DND-41 (cell line): ENCODE data around the gene TJP3.

Experiments
- ATAC-seq: fragments of 200-7000 bp; cut with Tn5 transposase; 3 replicates; pipeline ENCODE4 v1.9.1; 2021; ENCODE audit warnings: low read depth; ENCODE audit not compliant: insufficient read depth
- DNase-seq: peaks from one replicate; pipeline ENCODE4 v3.0.0-alpha.2; 2020
- H2AFZ ChIP-seq: 2 replicates; pipeline ENCODE4 v1.6.0; 2012; ENCODE audit warnings: low read depth, low read length
- H3K27ac ChIP-seq: 2 replicates; pipeline ENCODE4 v1.5.1; 2012; ENCODE audit warnings: low read length, inconsistent platforms
- H3K27me3 ChIP-seq: fragments of 200-600 bp; sonication (generic); 2 replicates; pipeline ENCODE4 v1.6.0; 2012; ENCODE audit warnings: low read length, mild to moderate bottlenecking, inconsistent platforms; ENCODE audit not compliant: insufficient read depth, poor library complexity
- H3K36me3 ChIP-seq: 2 replicates; pipeline ENCODE4 v1.5.1; 2012; ENCODE audit warnings: low read length, inconsistent platforms; ENCODE audit not compliant: insufficient read depth
- H3K4me1 ChIP-seq: 2 replicates; pipeline ENCODE4 v1.5.1; 2012; ENCODE audit warnings: mild to moderate bottlenecking, low read length; ENCODE audit not compliant: insufficient read depth
- H3K4me2 ChIP-seq: 2 replicates; pipeline ENCODE4 v1.6.0; 2012; ENCODE audit warnings: mild to moderate bottlenecking, moderate library complexity, low read length, inconsistent platforms; ENCODE audit not compliant: insufficient read depth
- H3K4me3 ChIP-seq, 2 experiments: fragments of 200-600 bp in 1 of 2; shearing (Covaris generic) in 1 of 2; 2 replicates each; pipeline ENCODE4 v1.5.1; 2012 to 2016; ENCODE audit warnings: inconsistent platforms in 2 of 2, low read length in 2 of 2, mild to moderate bottlenecking in 2 of 2, low read depth in 1 of 2, moderate library complexity in 1 of 2
- H3K79me2 ChIP-seq: 2 replicates; pipeline ENCODE4 v1.6.0; 2012; ENCODE audit warnings: low read length, inconsistent platforms; ENCODE audit not compliant: insufficient read depth
- H3K9ac ChIP-seq: 2 replicates; pipeline ENCODE4 v1.6.0; 2012; ENCODE audit warnings: low read depth, mild to moderate bottlenecking, inconsistent platforms, low read length, moderate library complexity
- H3K9me3 ChIP-seq: 2 replicates; pipeline ENCODE4 v1.5.1; 2012; ENCODE audit warnings: low read length, moderate library complexity, mild to moderate bottlenecking, inconsistent platforms; ENCODE audit not compliant: insufficient read depth, severe bottlenecking
- H4K20me1 ChIP-seq: 2 replicates; pipeline ENCODE4 v1.6.0; 2012; ENCODE audit warnings: low read length; ENCODE audit not compliant: insufficient read depth
- EZH2 ChIP-seq: IDR thresholded peaks from 3 replicates; pipeline ENCODE4 v1.6.1; 2012; ENCODE audit warnings: borderline replicate concordance, low read depth, mild to moderate bottlenecking, moderate library complexity, low read length, inconsistent platforms; ENCODE audit not compliant: severe bottlenecking
- TF ChIP-seq, protein P1 (sequence below): IDR thresholded peaks from 2 replicates; pipeline ENCODE4 v1.5.1; 2012; ENCODE audit warnings: borderline replicate concordance, low read length, moderate library complexity, mild to moderate bottlenecking; ENCODE audit not compliant: poor library complexity, severe bottlenecking; ENCODE audit errors: extremely low read depth

Gene TJP3

DNA sequence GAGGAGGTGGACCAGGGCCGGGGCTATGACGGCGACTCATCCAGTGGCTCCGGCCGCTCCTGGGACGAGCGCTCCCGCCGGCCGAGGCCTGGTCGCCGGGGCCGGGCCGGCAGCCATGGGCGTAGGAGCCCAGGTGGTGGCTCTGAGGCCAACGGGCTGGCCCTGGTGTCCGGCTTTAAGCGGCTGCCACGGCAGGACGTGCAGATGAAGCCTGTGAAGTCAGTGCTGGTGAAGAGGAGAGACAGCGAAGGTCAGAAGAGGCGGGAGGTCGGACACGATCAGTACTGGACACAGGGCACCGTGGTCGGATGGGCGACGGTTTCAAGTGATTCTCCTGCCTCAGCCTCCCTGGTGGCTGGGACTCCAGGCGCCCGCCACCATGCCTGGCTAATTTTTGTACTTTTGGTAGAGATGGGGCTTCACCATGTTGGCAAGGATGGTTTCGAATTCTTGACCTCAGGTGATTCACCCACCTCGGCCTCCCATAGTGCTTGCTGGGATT, 22.3 kb downstream of the TJP3 start:
- Histone ChIP-seq H4K20me1 (no peaks in the 10 kb centered on the region), H3K9ac (no peak overlapping the region), H3K4me3 (no peak overlapping the region), H3K4me1 (no peaks in the 10 kb centered on the region), H3K27ac (no peak overlapping the region), H3K36me3 (no peaks in the 10 kb centered on the region), H3K9me3 (no peaks in the 10 kb centered on the region), H3K4me2 (no peak overlapping the region), H2AFZ (no peak overlapping the region), H3K27me3 (no peaks in the 10 kb centered on the region), H3K79me2 (no peaks in the 10 kb centered on the region)
- ATAC-seq (no peak), DNase-seq (no peak)
- no peak for TF ChIP-seq EZH2
- TF ChIP-seq, protein P1, sequence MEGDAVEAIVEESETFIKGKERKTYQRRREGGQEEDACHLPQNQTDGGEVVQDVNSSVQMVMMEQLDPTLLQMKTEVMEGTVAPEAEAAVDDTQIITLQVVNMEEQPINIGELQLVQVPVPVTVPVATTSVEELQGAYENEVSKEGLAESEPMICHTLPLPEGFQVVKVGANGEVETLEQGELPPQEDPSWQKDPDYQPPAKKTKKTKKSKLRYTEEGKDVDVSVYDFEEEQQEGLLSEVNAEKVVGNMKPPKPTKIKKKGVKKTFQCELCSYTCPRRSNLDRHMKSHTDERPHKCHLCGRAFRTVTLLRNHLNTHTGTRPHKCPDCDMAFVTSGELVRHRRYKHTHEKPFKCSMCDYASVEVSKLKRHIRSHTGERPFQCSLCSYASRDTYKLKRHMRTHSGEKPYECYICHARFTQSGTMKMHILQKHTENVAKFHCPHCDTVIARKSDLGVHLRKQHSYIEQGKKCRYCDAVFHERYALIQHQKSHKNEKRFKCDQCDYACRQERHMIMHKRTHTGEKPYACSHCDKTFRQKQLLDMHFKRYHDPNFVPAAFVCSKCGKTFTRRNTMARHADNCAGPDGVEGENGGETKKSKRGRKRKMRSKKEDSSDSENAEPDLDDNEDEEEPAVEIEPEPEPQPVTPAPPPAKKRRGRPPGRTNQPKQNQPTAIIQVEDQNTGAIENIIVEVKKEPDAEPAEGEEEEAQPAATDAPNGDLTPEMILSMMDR, result no peak

GRCh38 chr19:3732108-3732507, 23.9 kb downstream of the TJP3 start:
- ATAC-seq (no peak), DNase-seq (no peak)
- H3K4me2 ChIP-seq, result no peak overlapping the region
- no peaks in the 10 kb centered on the region for H3K27me3 ChIP-seq
- no peak overlapping the region for H3K27ac ChIP-seq
- H3K36me3 ChIP-seq, result no peaks in the 10 kb centered on the region
- H3K4me1 ChIP-seq, result no peaks in the 10 kb centered on the region
- H3K9ac ChIP-seq, result no peak overlapping the region
- H3K79me2 ChIP-seq, result no peaks in the 10 kb centered on the region
- no peak overlapping the region for H3K4me3 ChIP-seq
- no peaks in the 10 kb centered on the region for H3K9me3 ChIP-seq
- no peak overlapping the region for H2AFZ ChIP-seq
- no peak for TF ChIP-seq EZH2
- TF ChIP-seq, protein P1, result peak; percentile 4
- no peaks in the 10 kb centered on the region for H4K20me1 ChIP-seq

GRCh38 chr19:3733549-3734309, 25.5 kb downstream of the TJP3 start:
- H4K20me1 ChIP-seq, result no peaks in the 10 kb centered on the region
- H3K79me2 ChIP-seq, result no peaks in the 10 kb centered on the region
- no peak overlapping the region for H3K9ac ChIP-seq
- TF ChIP-seq, protein P1, result no peak
- TF ChIP-seq EZH2, result no peak
- ATAC-seq, result no peak
- H3K27ac ChIP-seq, result no peak overlapping the region
- H3K4me1 ChIP-seq, result no peaks in the 10 kb centered on the region
- H2AFZ ChIP-seq, result no peak overlapping the region
- DNase-seq, result no peak
- H3K27me3 ChIP-seq, result no peaks in the 10 kb centered on the region
- H3K4me2 ChIP-seq, result no peak overlapping the region
- no peaks in the 10 kb centered on the region for H3K9me3 ChIP-seq
- no peak overlapping the region for H3K4me3 ChIP-seq
- H3K36me3 ChIP-seq, result no peaks in the 10 kb centered on the region

DNA sequence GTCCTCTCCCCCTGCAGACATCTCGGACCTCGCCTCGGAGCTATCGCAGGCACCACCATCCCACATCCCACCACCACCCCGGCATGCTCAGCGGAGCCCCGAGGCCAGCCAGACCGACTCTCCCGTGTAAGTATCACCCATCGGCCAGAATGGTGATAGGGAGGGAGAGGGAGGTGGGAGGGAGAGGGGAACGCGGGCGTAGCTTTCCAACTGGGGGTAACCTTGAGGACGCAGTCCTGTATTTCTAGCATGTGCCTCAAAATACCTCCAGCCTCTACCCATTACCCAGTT, 26.1 kb downstream of the TJP3 start:
- no peak overlapping the region for H3K9ac ChIP-seq
- no peaks in the 10 kb centered on the region for H3K79me2 ChIP-seq
- H3K27me3 ChIP-seq, result no peaks in the 10 kb centered on the region
- no peaks in the 10 kb centered on the region for H3K9me3 ChIP-seq
- H3K4me1 ChIP-seq, result no peaks in the 10 kb centered on the region
- TF ChIP-seq, protein P1, result no peak
- no peak for TF ChIP-seq EZH2
- no peak for ATAC-seq
- no peak overlapping the region for H3K4me3 ChIP-seq
- no peak overlapping the region for H3K27ac ChIP-seq
- DNase-seq, result no peak
- no peaks in the 10 kb centered on the region for H4K20me1 ChIP-seq
- no peak overlapping the region for H3K4me2 ChIP-seq
- H2AFZ ChIP-seq, result no peak overlapping the region
- no peaks in the 10 kb centered on the region for H3K36me3 ChIP-seq
